ENCODE results near the gene CYSTM1.

GRCh38 chr5:140258873-140259272 lies 83.9 kb downstream of the CYSTM1 start:
- TF ChIP-seq POLR2AphosphoS5 (IDR thresholded peaks at IDR 0.05) (no peak), CTCF (IDR thresholded peaks at IDR 0.05) (no peak)
